Stimulated activated CD4-positive, alpha-beta T cell treated with anti-CD3 and anti-CD28 coated beads, Interleukin-1b, Interleukin-23, amount 100 ng/mL, for 4 hours (primary cell): ENCODE results near the gene DMTF1.
"Not testable (repeated sequence)": the region's sequence is repeated elsewhere in the genome, so short reads cannot be mapped to it uniquely, and the experiment has no call there.

Source experiments
- DNase-seq, 2 donors: peaks; one replicate each; pipeline ENCODE4 v3.0.0-alpha.2; 2020; ENCODE audit warnings: low read depth in 2 of 2

Gene DMTF1, protein sequence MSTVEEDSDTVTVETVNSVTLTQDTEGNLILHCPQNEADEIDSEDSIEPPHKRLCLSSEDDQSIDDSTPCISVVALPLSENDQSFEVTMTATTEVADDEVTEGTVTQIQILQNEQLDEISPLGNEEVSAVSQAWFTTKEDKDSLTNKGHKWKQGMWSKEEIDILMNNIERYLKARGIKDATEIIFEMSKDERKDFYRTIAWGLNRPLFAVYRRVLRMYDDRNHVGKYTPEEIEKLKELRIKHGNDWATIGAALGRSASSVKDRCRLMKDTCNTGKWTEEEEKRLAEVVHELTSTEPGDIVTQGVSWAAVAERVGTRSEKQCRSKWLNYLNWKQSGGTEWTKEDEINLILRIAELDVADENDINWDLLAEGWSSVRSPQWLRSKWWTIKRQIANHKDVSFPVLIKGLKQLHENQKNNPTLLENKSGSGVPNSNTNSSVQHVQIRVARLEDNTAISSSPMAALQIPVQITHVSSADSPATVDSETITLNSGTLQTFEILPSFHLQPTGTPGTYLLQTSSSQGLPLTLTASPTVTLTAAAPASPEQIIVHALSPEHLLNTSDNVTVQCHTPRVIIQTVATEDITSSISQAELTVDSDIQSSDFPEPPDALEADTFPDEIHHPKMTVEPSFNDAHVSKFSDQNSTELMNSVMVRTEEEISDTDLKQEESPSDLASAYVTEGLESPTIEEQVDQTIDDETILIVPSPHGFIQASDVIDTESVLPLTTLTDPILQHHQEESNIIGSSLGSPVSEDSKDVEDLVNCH

DNA sequence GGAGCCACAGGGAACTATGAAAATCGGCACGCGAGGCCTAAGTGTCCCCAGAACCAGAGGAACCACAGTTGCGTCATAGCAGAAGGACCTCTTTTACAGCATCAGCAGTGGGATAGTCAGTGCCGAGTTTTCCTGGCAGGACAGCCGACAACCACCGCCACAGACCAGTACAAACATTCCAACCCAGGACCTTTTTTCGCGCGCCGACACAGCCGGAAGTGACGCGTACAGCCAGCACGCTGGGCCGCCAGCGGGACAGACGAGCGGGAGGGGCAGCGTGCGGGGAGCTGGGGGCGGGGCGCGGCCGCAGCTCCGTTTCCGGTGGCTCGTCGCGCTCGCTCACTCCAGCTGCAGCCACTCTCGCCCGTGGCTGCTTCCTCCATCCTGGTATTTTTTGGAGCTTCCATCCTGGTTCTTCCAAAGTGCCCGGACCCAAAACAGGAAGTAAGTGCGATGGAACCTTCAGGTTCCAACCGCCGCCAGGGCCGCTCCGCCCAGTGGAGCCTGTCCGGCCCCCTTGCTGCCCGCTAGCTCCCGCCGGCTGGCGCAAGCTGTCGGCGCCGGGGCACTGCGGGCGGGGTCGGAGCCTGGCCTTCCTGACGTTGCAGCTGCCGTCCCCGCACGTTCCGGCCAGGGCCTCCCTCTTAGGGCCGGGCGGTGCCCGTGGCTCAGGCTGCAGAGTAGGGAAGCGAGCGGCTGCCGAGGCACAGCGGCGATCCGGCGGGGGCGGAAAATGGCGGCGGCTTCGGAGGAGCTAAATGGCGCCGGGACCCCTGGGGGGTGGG is at the start of gene DMTF1:
DMTF1 (plus strand) TSS at position 342 of the 785 bp plus-strand sequence. CDS start 12,489 bp downstream, outside the sequence.
- peak; percentile 75 to 80 for DNase-seq

GRCh38 chr7:87105401-87105800 is 46.9 kb upstream of the DMTF1 start:
- DNase-seq: no peak

DNA sequence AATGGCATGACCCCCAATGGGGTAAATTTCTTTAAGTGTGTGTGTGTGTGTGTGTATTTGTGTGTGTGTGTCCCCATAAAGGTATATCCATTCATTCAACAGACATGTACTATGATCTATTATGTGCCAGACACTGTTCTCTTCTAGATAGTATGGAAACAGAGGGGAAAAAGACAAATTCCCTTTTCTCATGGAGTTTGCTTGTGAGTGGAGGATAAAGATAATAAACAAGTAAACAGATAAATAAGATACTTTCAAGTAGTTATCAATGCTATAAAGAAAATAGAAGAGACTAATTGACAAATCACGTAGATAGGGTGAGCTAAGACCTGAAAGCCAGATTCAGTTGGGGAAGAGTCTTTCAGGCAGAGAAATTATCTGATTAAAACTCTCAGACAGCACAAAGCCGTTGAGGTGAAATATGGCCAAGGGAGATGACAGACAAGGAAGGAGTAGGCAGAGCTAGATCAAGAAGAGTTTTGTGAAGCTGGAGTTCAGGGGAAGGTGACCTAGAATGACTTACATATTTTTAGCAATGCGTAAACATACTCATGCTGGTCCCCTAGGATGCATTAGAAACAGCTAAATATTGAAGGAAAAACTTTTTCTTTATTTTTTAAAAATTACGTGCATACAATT is 45.2 kb upstream of the DMTF1 start:
- DNase-seq: no peak

DNA sequence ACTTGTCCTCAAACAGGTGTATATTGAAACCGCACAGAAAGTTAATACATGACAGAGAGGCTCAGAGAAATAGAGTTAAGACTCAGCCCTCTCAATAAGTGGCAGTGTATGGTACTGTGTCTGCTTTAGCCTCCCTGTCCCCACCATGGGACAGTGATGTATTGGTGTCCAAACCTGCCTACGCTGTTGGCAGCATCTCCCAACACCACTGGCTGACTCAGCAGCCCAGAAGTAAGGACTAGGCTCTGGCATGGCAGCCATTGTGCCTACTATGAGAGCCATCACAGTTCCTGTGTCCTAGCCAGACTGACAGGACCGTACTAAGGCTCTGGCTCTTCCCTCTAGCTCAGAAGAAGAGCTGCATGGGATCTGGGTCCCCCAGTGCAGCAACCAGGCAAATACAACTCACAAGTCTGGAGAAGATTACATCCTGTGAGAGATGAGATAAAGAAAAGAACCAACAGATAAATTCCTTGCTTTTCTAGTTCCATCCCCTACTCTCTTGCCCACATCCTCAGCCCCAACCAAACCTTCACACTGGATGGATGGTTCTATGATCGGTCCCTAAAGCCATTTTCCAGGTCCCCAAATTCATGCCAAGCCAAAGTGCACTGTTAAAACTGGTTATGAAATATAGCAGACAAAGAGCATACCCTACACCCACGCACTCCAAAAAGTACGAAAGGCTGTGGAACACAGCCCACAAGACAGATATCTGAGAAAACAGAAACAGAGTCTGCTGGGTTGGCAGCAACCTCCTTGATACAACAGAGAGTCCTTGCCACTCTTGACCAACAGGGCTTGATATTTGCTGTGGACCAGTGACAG is 44.1 kb upstream of the DMTF1 start:
- no peak for DNase-seq

DNA sequence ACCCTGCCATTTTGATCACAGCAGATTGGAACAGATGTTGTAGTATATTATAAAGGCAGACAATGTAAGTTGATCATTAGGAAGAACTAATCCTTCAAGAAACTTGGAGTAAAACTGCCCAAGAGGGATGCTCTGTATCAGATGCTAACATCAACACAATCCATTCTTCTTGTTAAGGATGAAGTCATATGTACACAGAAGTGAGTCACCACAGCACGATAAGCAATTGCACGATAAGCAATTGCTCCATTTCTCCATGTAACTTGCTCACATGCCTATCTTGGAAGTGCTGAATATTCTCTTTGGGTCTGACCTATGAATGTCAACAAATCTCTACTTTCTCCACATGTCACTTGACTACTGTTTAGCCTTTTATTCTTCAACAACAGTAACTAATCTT is 41.5 kb upstream of the DMTF1 start:
- DNase-seq: no peak

DNA sequence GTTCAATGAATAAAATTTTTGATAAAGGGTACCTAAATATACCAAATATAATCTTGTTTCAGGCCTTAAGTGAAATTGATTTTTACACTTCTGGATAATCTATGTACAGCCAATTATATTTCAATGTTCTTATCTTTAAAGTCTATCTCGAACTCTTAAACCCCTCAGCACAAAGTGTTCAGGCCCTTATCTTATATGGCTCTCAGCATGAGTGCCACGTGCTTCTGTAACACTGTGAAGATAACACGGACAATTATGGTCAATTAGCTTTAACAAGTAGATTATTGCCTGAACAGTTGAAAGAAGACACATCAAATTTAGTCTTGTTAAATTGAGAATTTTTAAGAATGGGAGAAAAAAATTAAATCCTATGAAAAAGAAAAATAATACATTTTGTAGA is 40.4 kb upstream of the DMTF1 start:
- DNase-seq: no peak

- DNase-seq: no peak
Observed at GRCh38 chr7:87113077-87113476, 39.2 kb upstream of the DMTF1 start.

GRCh38 chr7:87113904-87114303 is 38.3 kb upstream of the DMTF1 start:
- DNase-seq: not testable (repeated sequence)

DNA sequence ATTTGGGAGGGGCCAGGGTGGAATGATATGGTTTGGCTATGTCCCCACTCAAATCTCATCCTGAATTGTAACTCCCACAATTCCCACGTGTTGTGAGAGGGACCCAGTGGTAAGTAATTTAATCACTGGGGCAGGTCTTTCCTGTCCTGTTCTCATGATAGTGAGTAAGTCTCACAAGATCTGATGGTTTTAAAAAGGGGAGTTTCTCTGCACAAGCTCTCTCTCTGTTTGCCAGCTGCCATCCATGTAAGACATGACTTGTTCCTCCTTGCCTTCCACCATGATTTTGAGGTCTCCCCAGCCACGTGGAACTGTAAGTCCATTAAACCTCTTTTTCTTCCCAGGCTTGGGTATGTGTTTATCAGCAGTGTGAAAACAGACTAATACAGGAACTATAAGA is 36.5 kb upstream of the DMTF1 start:
- not testable (repeated sequence) for DNase-seq

- no peak for DNase-seq
Observed at GRCh38 chr7:87116315-87116714, 35.9 kb upstream of the DMTF1 start.

DNA sequence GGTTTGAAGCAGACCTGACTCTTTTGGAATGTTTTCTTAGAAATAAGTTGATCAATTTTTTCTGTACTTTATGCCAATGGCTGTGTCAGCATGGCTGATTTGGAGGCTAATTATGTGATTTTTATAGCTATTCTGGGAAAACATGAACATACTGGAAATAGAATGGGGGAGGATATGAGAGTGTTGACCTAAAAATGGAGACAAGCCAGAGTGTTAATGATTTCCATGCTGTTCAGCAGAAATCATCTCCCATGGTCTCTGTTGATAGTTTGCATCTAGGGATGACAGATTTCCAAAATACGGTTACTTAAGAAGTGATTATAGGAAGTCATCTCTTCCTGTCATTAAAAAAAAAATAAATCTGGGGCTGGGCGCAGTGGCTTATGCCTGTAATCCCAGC is 32.7 kb upstream of the DMTF1 start:
- DNase-seq: no peak

DNA sequence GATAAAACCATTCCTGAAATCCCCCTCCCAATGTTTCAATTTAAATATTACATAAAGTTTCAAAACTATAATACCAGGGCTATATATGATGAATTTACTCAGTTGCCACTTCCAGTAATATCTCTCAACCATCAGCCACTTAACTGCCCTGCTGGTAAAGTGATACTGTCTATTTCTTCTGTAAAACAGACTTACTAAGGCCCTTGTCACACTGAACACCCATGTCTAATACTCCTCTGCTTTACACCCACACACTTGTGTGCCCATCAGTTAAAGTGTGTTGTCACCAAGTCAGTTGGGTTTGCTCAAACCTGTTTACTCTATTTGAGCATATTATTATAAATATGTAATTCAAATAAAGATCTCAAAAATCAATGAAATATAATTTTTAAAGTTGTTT is 29.1 kb upstream of the DMTF1 start:
- DNase-seq: no peak

DNA sequence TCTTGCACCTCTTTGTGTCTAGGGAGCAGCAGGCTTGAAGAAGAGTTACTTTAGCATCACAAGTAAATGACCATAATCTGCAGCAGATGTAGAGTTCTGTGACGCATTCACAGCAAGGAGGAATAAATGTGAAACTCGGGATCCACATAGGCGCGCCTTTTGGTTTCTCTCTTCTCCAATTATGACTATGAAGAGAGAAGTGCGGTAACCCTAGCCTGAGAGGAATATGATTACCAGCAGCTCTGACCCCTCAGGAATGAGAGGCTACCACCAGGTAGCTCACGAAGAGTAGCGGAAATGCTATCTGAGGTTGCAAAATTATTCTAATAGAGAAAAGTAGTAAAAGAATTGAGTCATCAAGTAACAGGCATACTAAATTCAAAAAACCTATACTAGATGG is 25.2 kb upstream of the DMTF1 start:
- no peak for DNase-seq

- no peak for DNase-seq
Observed at GRCh38 chr7:87128861-87129267, 23.4 kb upstream of the DMTF1 start.

DNA sequence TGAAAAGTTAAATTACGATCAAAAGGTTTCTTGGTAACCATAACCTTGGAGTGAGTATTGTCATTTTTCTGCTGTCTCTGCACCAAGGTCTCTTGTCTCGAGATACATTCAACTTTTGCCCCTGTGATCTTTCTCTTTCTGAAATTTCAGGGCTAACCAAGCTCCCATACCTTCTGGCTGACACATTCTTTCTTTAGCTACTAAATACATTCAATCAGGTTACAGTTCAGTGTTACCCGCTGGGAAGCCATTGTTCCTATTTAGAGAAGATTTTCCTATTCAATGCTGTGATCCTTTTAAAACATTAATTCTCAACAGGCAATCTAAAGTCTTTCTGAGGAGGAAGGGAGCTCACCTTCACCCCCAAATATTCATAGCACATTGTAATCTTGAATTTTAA is 22.9 kb upstream of the DMTF1 start:
- DNase-seq: no peak

GRCh38 chr7:87129848-87130247 is 22.4 kb upstream of the DMTF1 start:
- DNase-seq: no peak

DNA sequence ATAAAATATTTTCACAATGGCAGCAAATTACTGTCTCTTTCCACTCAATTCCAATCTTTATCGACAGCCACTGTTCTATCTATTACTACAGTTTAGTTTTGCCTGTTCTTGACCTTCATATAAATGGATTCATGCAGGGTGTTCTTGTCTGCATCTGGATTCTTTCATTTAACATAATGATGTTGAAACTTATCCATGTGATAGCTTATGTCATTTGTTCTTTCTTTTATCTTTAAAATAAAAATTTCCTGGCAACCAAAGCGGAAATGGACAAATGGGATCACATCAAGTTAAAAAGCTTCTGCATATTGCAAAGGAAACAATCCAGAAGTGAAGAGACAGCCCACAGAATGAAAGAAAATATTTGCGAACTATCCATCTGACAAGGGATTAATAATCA is 20.5 kb upstream of the DMTF1 start:
- no peak for DNase-seq

- DNase-seq: no peak
Observed at GRCh38 chr7:87137271-87137670, 15.0 kb upstream of the DMTF1 start.

DNA sequence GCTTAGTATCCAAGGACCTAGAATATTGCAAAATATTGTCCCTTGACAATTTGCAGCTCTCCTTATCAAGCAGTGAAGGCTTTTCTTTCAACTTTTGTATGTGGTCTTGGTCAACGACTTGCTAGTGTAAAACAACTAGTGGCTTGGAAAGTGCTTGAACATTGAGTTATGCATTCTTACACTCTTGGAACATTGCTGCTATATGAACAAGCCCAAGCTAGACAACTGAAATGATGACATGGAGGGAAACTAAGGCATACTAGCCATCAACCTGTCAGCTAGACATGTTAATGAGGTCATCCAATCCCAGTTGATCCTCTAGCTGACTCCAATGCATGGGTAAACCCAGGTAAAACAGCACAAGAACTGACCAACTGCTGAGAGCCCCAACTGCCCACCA is 12.7 kb upstream of the DMTF1 start:
- no peak for DNase-seq

- DNase-seq: no peak
Observed at GRCh38 chr7:87140271-87140748, 11.9 kb upstream of the DMTF1 start.

GRCh38 chr7:87144173-87144657 is 8.0 kb upstream of the DMTF1 start:
- no peak for DNase-seq
